ENCODE data around the gene CDK2AP2.
"Not testable (repeated sequence)": the region's sequence is repeated elsewhere in the genome, so short reads cannot be mapped to it uniquely, and the experiment has no call there.

The CDK2AP2 gene

GRCh38 chr11:67523556-67524479, 15.9 kb upstream of the CDK2AP2 start:
- no peak for DNase-seq

- DNase-seq = no peak
These were observed 15.0 kb upstream of the CDK2AP2 start, which contains the start of gene CABP2 for GRCh38 chr11:67522844-67523555. CABP2 (minus strand) TSS chr11:67523446; CDS start chr11:67523326, 120 bp downstream.

GRCh38 chr11:67522338-67522737, 14.4 kb upstream of the CDK2AP2 start:
- DNase-seq = no peak

- DNase-seq = no peak
These were observed 14.0 kb upstream of the CDK2AP2 start for GRCh38 chr11:67521924-67522323.

- no peak for DNase-seq
These were observed 13.2 kb upstream of the CDK2AP2 start for GRCh38 chr11:67520856-67521824.

GRCh38 chr11:67519726-67520125, 11.8 kb upstream of the CDK2AP2 start:
- DNase-seq = no peak

GRCh38 chr11:67517784-67518552, 10.0 kb upstream of the CDK2AP2 start:
- DNase-seq = no peak

GRCh38 chr11:67516806-67517205, 8.8 kb upstream of the CDK2AP2 start:
- no peak for DNase-seq

- DNase-seq = no peak
These were observed 6.2 kb upstream of the CDK2AP2 start for GRCh38 chr11:67514116-67514515.

GRCh38 chr11:67511558-67511957, 3.6 kb upstream of the CDK2AP2 start:
- DNase-seq = not testable (repeated sequence)

GRCh38 chr11:67510023-67510345, 2.0 kb upstream of the CDK2AP2 start:
- no peak for DNase-seq

- peak; percentile 100 for DNase-seq
These were observed 642 bp upstream of the CDK2AP2 start for GRCh38 chr11:67508486-67509121.

- no peak for DNase-seq
These were observed 609 bp downstream of the CDK2AP2 start for GRCh38 chr11:67507242-67507863.

- DNase-seq = peak; percentile 39
These were observed 1.4 kb downstream of the CDK2AP2 start for GRCh38 chr11:67506426-67507051.

- peak; percentile 95 for DNase-seq
These were observed 2.2 kb downstream of the CDK2AP2 start for GRCh38 chr11:67505605-67506396.

GRCh38 chr11:67504950-67505581, 2.9 kb downstream of the CDK2AP2 start, which contains the start of gene PITPNM1:
PITPNM1 (minus strand) TSS chr11:67505363; CDS start chr11:67504180, 1,183 bp downstream.
- DNase-seq = peak; percentile 89

- peak; percentile 70 for DNase-seq
These were observed 3.7 kb downstream of the CDK2AP2 start for GRCh38 chr11:67504005-67504949.
